Stimulated activated CD4-positive, alpha-beta T cell treated with anti-CD3 and anti-CD28 coated beads, Interleukin-2, amount 100 ng/mL, for 4 hours (primary cell): ENCODE results near the gene SPEF1.
A peak's percentile ranks its signal among the peaks of the same experiment; 100 is the strongest.
"Not testable (repeated sequence)": the region's sequence is repeated elsewhere in the genome, so short reads cannot be mapped to it uniquely, and the experiment has no call there.

ENCODE experiments used
- DNase-seq: peaks from one replicate; pipeline ENCODE4 v3.0.0-alpha.2; 2020; ENCODE audit warnings: low read depth

SPEF1 gene

GRCh38 chr20:3808544-3808943 lies 27.3 kb upstream of the SPEF1 start:
- no peak for DNase-seq

GRCh38 chr20:3804781-3805180 lies 23.5 kb upstream of the SPEF1 start:
- DNase-seq, result no peak

- DNase-seq, result no peak
Measured at GRCh38 chr20:3804254-3804751, 23.1 kb upstream of the SPEF1 start.

GRCh38 chr20:3803854-3804253 lies 22.6 kb upstream of the SPEF1 start:
- no peak for DNase-seq

GRCh38 chr20:3803289-3803688 lies 22.0 kb upstream of the SPEF1 start:
- DNase-seq, result no peak

GRCh38 chr20:3802524-3803239 lies 21.4 kb upstream of the SPEF1 start:
- no peak for DNase-seq

- DNase-seq, result no peak
Measured at GRCh38 chr20:3801846-3802245, 20.6 kb upstream of the SPEF1 start.

- no peak for DNase-seq
Measured at GRCh38 chr20:3801299-3801698, 20.1 kb upstream of the SPEF1 start.

- no peak for DNase-seq
Measured at GRCh38 chr20:3800878-3801260, 19.6 kb upstream of the SPEF1 start.

GRCh38 chr20:3800256-3800877 lies 19.1 kb upstream of the SPEF1 start:
- no peak for DNase-seq

GRCh38 chr20:3798908-3799248 lies 17.6 kb upstream of the SPEF1 start:
- DNase-seq, result no peak

- DNase-seq, result no peak
Measured at GRCh38 chr20:3798373-3798768, 17.1 kb upstream of the SPEF1 start.

GRCh38 chr20:3797592-3798372 lies 16.5 kb upstream of the SPEF1 start:
- no peak for DNase-seq

GRCh38 chr20:3797226-3797545 lies 15.9 kb upstream of the SPEF1 start:
- no peak for DNase-seq

- DNase-seq, result no peak
Measured at GRCh38 chr20:3796477-3797225, 15.4 kb upstream of the SPEF1 start.

- peak; percentile 83 for DNase-seq
Measured at GRCh38 chr20:3795511-3796468, 14.5 kb upstream of the SPEF1 start, which contains the start of gene CDC25B. Gene CDC25B, plus strand, starts transcription at chr20:3796310. Its CDS starts 222 bp downstream, at chr20:3796532.

GRCh38 chr20:3794701-3795420 lies 13.6 kb upstream of the SPEF1 start:
- no peak for DNase-seq

GRCh38 chr20:3794168-3794567 lies 12.9 kb upstream of the SPEF1 start:
- DNase-seq, result not testable (repeated sequence)

GRCh38 chr20:3789201-3789600 lies 8.0 kb upstream of the SPEF1 start:
- DNase-seq, result not testable (repeated sequence)

- DNase-seq, result no peak
Measured at GRCh38 chr20:3788685-3789155, 7.5 kb upstream of the SPEF1 start.
